BJ (cell line): ENCODE data around the gene ANO2. TPM values are rescaled to one million over a fixed set of nuclear protein-coding genes. Genes with fewer than 3 reads are reported as not detected.

ENCODE experiments used
- CTCF ChIA-PET: fragments of 350-600 bp; formaldehyde crosslinking; extraction: SDS; loops from one replicate; lab custom pipeline; 2021; ENCODE audit warnings: antibody characterized with exemption, inconsistent platforms; lab: Yijun Ruan, JAX
- POLR2A ChIA-PET: fragments of 300-600 bp; sonication (Branson Sonifier 250); formaldehyde crosslinking; extraction: SDS; loops from one replicate; lab custom pipeline; 2021; ENCODE audit warnings: antibody characterized with exemption; lab: Charles Lee
- DNase-seq: peaks from one replicate; pipeline ENCODE4 v3.0.0-alpha.2; 2011; ENCODE audit warnings: low read depth
- H3K27me3 ChIP-seq: 2 replicates; pipeline ENCODE4 v1.6.0; 2011; ENCODE audit warnings: low read length; ENCODE audit not compliant: control insufficient read depth, insufficient read depth
- H3K36me3 ChIP-seq: 2 replicates; pipeline ENCODE4 v1.5.1; 2011; ENCODE audit warnings: low read length; ENCODE audit not compliant: control insufficient read depth, insufficient read depth
- H3K4me3 ChIP-seq: 2 replicates; pipeline ENCODE4 v1.5.1; 2011; ENCODE audit warnings: low read depth, mild to moderate bottlenecking, control low read depth, low read length
- polyA plus RNA-seq: library from polyadenylated mRNA; depleted of rRNA; stranded (reverse); fragments of >200 nt; gene quantifications from 2 replicates; pipeline ENCODE4 v1.2.3, GENCODE V29; 2011
- TF ChIP-seq, protein P1 (sequence below): IDR thresholded peaks from 2 replicates; pipeline ENCODE4 v1.5.1; 2011; ENCODE audit warnings: low read depth, mild to moderate bottlenecking, control low read depth, inconsistent platforms, low read length, moderate library complexity; ENCODE audit not compliant: insufficient read depth

ANO2 gene
- polyA plus RNA-seq, 1 experiment, result 0.10 TPM

GRCh38 chr12:5947006-5947405 is 1.9 kb upstream of the ANO2 start:
- TF ChIP-seq, protein P1, sequence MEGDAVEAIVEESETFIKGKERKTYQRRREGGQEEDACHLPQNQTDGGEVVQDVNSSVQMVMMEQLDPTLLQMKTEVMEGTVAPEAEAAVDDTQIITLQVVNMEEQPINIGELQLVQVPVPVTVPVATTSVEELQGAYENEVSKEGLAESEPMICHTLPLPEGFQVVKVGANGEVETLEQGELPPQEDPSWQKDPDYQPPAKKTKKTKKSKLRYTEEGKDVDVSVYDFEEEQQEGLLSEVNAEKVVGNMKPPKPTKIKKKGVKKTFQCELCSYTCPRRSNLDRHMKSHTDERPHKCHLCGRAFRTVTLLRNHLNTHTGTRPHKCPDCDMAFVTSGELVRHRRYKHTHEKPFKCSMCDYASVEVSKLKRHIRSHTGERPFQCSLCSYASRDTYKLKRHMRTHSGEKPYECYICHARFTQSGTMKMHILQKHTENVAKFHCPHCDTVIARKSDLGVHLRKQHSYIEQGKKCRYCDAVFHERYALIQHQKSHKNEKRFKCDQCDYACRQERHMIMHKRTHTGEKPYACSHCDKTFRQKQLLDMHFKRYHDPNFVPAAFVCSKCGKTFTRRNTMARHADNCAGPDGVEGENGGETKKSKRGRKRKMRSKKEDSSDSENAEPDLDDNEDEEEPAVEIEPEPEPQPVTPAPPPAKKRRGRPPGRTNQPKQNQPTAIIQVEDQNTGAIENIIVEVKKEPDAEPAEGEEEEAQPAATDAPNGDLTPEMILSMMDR, result no peak
- H3K4me3 ChIP-seq, result no peak overlapping the region
- ChIA-PET CTCF (no interaction called here), POLR2A (no interaction called here)
- H3K27me3 ChIP-seq, result peaks cover 20% of the 10 kb centered on the region
- H3K36me3 ChIP-seq, result no peaks in the 10 kb centered on the region
- no peak for DNase-seq

DNA sequence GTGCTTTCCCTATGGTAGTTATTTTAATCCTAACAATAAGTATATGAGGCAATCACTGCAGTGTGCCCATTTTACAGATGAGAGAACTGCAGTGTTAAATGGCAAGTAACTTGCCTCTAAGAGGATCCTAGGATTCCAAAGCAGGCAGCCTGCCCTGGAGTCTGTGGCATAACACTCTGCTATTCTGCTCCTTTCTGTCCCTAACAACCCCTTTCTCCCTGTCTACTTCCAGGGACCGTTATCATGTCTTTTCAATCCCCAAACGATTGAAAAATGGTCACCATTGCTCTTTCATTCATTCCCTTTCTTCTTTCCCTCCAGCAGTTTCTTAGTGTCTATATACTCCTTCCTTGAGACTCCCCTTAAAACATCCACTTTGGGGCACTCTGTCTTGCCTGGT is 1.3 kb upstream of the ANO2 start:
- TF ChIP-seq, protein P1, result no peak
- H3K4me3 ChIP-seq, result no peak overlapping the region
- DNase-seq, result no peak
- no peaks in the 10 kb centered on the region for H3K36me3 ChIP-seq
- peaks cover 18% of the 10 kb centered on the region for H3K27me3 ChIP-seq
- CTCF ChIA-PET, result no interaction called here
- POLR2A ChIA-PET, result no interaction called here

- peaks cover 18% of the 10 kb centered on the region for H3K27me3 ChIP-seq
These were observed 380 bp downstream of the ANO2 start for GRCh38 chr12:5944688-5945070.

GRCh38 chr12:5944053-5944452 is 1.0 kb downstream of the ANO2 start:
- Histone ChIP-seq H3K4me3 (no peak overlapping the region), H3K27me3 (peaks cover 18% of the 10 kb centered on the region), H3K36me3 (no peaks in the 10 kb centered on the region)
- POLR2A ChIA-PET, result no interaction called here
- TF ChIP-seq, protein P1, result no peak
- no peak for DNase-seq
- CTCF ChIA-PET, result no interaction called here

More at GRCh38 chr12:5944688-5945070, 380 bp downstream of the ANO2 start:
- H3K36me3 ChIP-seq, result no peaks in the 10 kb centered on the region
- ChIA-PET CTCF (interaction anchor here (0.6 kb wide), 1 partner anchor 239 kb away, joined by 3 read pairs; no protein-coding TSS in a partner anchor), POLR2A (no interaction called here)
- TF ChIP-seq, protein P1, result no peak
- peak overlapping the region; percentile 39 for H3K4me3 ChIP-seq
- no peak for DNase-seq

- no peak for DNase-seq
- ChIA-PET CTCF (no interaction called here), POLR2A (no interaction called here)
- Histone ChIP-seq H3K27me3 (peaks cover 18% of the 10 kb centered on the region), H3K36me3 (no peaks in the 10 kb centered on the region), H3K4me3 (no peak overlapping the region)
- TF ChIP-seq, protein P1, result no peak
These were observed 3.2 kb downstream of the ANO2 start for GRCh38 chr12:5941907-5942306.
